Adipocyte (in vitro differentiated cells): ENCODE data around the gene DOP1A.

Experiments
- DNase-seq: peaks from one replicate; pipeline ENCODE4 v3.0.0-alpha.2; 2015; ENCODE audit warnings: low read depth
- H3K27me3 ChIP-seq: replicated peaks from 2 replicates; pipeline ENCODE4 v1.7.0; 2013; ENCODE audit warnings: mild to moderate bottlenecking, low read length, moderate library complexity; ENCODE audit not compliant: control insufficient read depth, insufficient read depth
- H3K36me3 ChIP-seq: 2 replicates; pipeline ENCODE4 v1.7.0; 2013; ENCODE audit warnings: low read length, mild to moderate bottlenecking, moderate library complexity; ENCODE audit not compliant: control insufficient read depth, insufficient read depth, severe bottlenecking
- H3K4me1 ChIP-seq: 2 replicates; pipeline ENCODE4 v1.7.0; 2013; ENCODE audit warnings: mild to moderate bottlenecking, low read length, moderate library complexity; ENCODE audit not compliant: control insufficient read depth, insufficient read depth
- H3K4me3 ChIP-seq: 2 replicates; pipeline ENCODE4 v1.7.0; 2013; ENCODE audit warnings: mild to moderate bottlenecking, low read length, moderate library complexity
- H3K9ac ChIP-seq: 2 replicates; pipeline ENCODE4 v1.7.0; 2013; ENCODE audit warnings: mild to moderate bottlenecking, low read length, moderate library complexity
- H3K9me3 ChIP-seq: 2 replicates; pipeline ENCODE4 v1.7.0; 2013; ENCODE audit warnings: mild to moderate bottlenecking, low read length, moderate library complexity; ENCODE audit not compliant: control insufficient read depth

DOP1A gene

GRCh38 chr6:83160167-83160566 lies 92.7 kb downstream of the DOP1A start:
- H3K36me3 ChIP-seq: peaks cover 74% of the 10 kb centered on the region

GRCh38 chr6:83167726-83168278 lies 100.3 kb downstream of the DOP1A start:
- DNase-seq: no peak
- H3K9me3 ChIP-seq: no peaks in the 10 kb centered on the region
- H3K36me3 ChIP-seq: peaks cover 99% of the 10 kb centered on the region
- H3K4me3 ChIP-seq: no peak overlapping the region
- no peaks in the 10 kb centered on the region for H3K4me1 ChIP-seq
- H3K27me3 ChIP-seq: no peaks in the 10 kb centered on the region
- no peak overlapping the region for H3K9ac ChIP-seq

More at GRCh38 chr6:83160167-83160566, 92.7 kb downstream of the DOP1A start:
- no peak overlapping the region for H3K4me3 ChIP-seq
- no peaks in the 10 kb centered on the region for H3K4me1 ChIP-seq
- H3K27me3 ChIP-seq: no peaks in the 10 kb centered on the region
- H3K9me3 ChIP-seq: no peaks in the 10 kb centered on the region
- H3K9ac ChIP-seq: no peak overlapping the region
- DNase-seq: no peak

- Histone ChIP-seq H3K9me3 (no peaks in the 10 kb centered on the region), H3K4me1 (no peaks in the 10 kb centered on the region), H3K36me3 (peaks cover 99% of the 10 kb centered on the region), H3K9ac (no peak overlapping the region), H3K27me3 (no peaks in the 10 kb centered on the region), H3K4me3 (no peak overlapping the region)
- DNase-seq: no peak
These were observed 101.1 kb downstream of the DOP1A start for GRCh38 chr6:83168556-83168955.

GRCh38 chr6:83169106-83169505 lies 101.6 kb downstream of the DOP1A start:
- H3K36me3 ChIP-seq: peaks cover 100% of the 10 kb centered on the region
- H3K9ac ChIP-seq: no peak overlapping the region
- H3K4me3 ChIP-seq: no peak overlapping the region
- no peaks in the 10 kb centered on the region for H3K4me1 ChIP-seq
- no peaks in the 10 kb centered on the region for H3K9me3 ChIP-seq
- no peaks in the 10 kb centered on the region for H3K27me3 ChIP-seq
- no peak for DNase-seq

- Histone ChIP-seq H3K9ac (no peak overlapping the region), H3K27me3 (no peaks in the 10 kb centered on the region), H3K9me3 (no peaks in the 10 kb centered on the region), H3K4me1 (no peaks in the 10 kb centered on the region), H3K36me3 (peaks cover 100% of the 10 kb centered on the region), H3K4me3 (no peak overlapping the region)
- DNase-seq: no peak
These were observed 102.0 kb downstream of the DOP1A start for GRCh38 chr6:83169511-83169910.

GRCh38 chr6:83176246-83176645 lies 108.8 kb downstream of the DOP1A start:
- H3K36me3 ChIP-seq: peaks cover 98% of the 10 kb centered on the region

GRCh38 chr6:83180426-83180950 lies 113.0 kb downstream of the DOP1A start:
- peaks cover 86% of the 10 kb centered on the region for H3K36me3 ChIP-seq
- no peaks in the 10 kb centered on the region for H3K27me3 ChIP-seq
- H3K9me3 ChIP-seq: no peaks in the 10 kb centered on the region
- H3K4me1 ChIP-seq: peaks cover 23% of the 10 kb centered on the region
- no peak for DNase-seq
- no peak overlapping the region for H3K9ac ChIP-seq
- no peak overlapping the region for H3K4me3 ChIP-seq

More at GRCh38 chr6:83176246-83176645, 108.8 kb downstream of the DOP1A start:
- Histone ChIP-seq H3K4me3 (no peak overlapping the region), H3K9ac (no peak overlapping the region), H3K27me3 (no peaks in the 10 kb centered on the region), H3K4me1 (no peaks in the 10 kb centered on the region), H3K9me3 (no peaks in the 10 kb centered on the region)
- peak; percentile 66 for DNase-seq

GRCh38 chr6:83182114-83182513 lies 114.6 kb downstream of the DOP1A start:
- DNase-seq: no peak
- H3K9me3 ChIP-seq: no peaks in the 10 kb centered on the region
- no peaks in the 10 kb centered on the region for H3K27me3 ChIP-seq
- H3K4me3 ChIP-seq: no peak overlapping the region
- H3K4me1 ChIP-seq: peaks cover 26% of the 10 kb centered on the region
- H3K36me3 ChIP-seq: peaks cover 83% of the 10 kb centered on the region
- no peak overlapping the region for H3K9ac ChIP-seq

GRCh38 chr6:83183082-83183828 lies 115.8 kb downstream of the DOP1A start:
- H3K4me3 ChIP-seq: peak overlapping the region; percentile 51
- peaks cover 78% of the 10 kb centered on the region for H3K36me3 ChIP-seq
- H3K9me3 ChIP-seq: no peaks in the 10 kb centered on the region
- DNase-seq: peak; percentile 60
- peaks cover 26% of the 10 kb centered on the region for H3K4me1 ChIP-seq
- no peaks in the 10 kb centered on the region for H3K27me3 ChIP-seq
- H3K9ac ChIP-seq: peak overlapping the region; percentile 37

- H3K36me3 ChIP-seq: peaks cover 79% of the 10 kb centered on the region
- no peaks in the 10 kb centered on the region for H3K9me3 ChIP-seq
- H3K9ac ChIP-seq: no peak overlapping the region
- H3K27me3 ChIP-seq: no peaks in the 10 kb centered on the region
- H3K4me1 ChIP-seq: peaks cover 34% of the 10 kb centered on the region
- no peak overlapping the region for H3K4me3 ChIP-seq
- DNase-seq: no peak
These were observed 117.6 kb downstream of the DOP1A start for GRCh38 chr6:83185096-83185495.

- Histone ChIP-seq H3K4me1 (peaks cover 35% of the 10 kb centered on the region), H3K9ac (no peak overlapping the region), H3K27me3 (no peaks in the 10 kb centered on the region), H3K4me3 (no peak overlapping the region), H3K36me3 (peaks cover 55% of the 10 kb centered on the region), H3K9me3 (no peaks in the 10 kb centered on the region)
- no peak for DNase-seq
These were observed 121.0 kb downstream of the DOP1A start for GRCh38 chr6:83188501-83188900.
